Activated naive CD4-positive, alpha-beta T cell treated with anti-CD3 and anti-CD28 coated beads for 36 hours (primary cell): Measurements from ENCODE around the gene ZNRF3. TPM values are rescaled to one million over a fixed set of nuclear protein-coding genes. Genes with fewer than 3 reads are reported as not detected.

Experiments
- CTCF ChIA-PET: fragments of 350-600 bp; sonication (Branson Sonifier 250); formaldehyde crosslinking; loops from one replicate; lab custom pipeline; 2021; ENCODE audit warnings: antibody characterized with exemption; lab: Charles Lee
- DNase-seq: peaks from one replicate; pipeline ENCODE4 v3.0.0-alpha.2; 2020
- H3K27ac Mint-ChIP-seq: one replicate; pipeline ENCODE4 v1.8.0; 2021; ENCODE audit warnings: mild to moderate bottlenecking, mixed read lengths
- H3K27me3 Mint-ChIP-seq: one replicate; pipeline ENCODE4 v1.8.0; 2021; ENCODE audit warnings: low read depth, mixed read lengths
- H3K36me3 Mint-ChIP-seq: one replicate; pipeline ENCODE4 v1.8.0; 2021; ENCODE audit warnings: low read depth, mixed read lengths
- H3K4me1 Mint-ChIP-seq: one replicate; pipeline ENCODE4 v1.8.0; 2021; ENCODE audit warnings: low read depth, mixed read lengths
- H3K4me3 Mint-ChIP-seq: one replicate; pipeline ENCODE4 v1.8.0; 2021; ENCODE audit warnings: mild to moderate bottlenecking, moderate library complexity, mixed read lengths
- H3K9me3 Mint-ChIP-seq: one replicate; pipeline ENCODE4 v1.8.0; 2021; ENCODE audit warnings: mixed read lengths
- intact Hi-C: fragments of 100-400 bp; cut with micrococcal nuclease; formaldehyde crosslinking; loops from one replicate; pipeline ENCODE4 v1.15.1; 2023
- total RNA-seq, 2 experiments: library from RNA; stranded (reverse); gene quantifications; one replicate each; pipeline ENCODE4 v1.2.3, GENCODE V29; 2021

ZNRF3 gene
- total RNA-seq, 2 experiments from 2014 or later: 1.6 to 2.2 TPM

- CTCF ChIA-PET: no interaction called here
- no peak overlapping the region for H3K27ac Mint-ChIP-seq
- no peak for DNase-seq
- H3K27me3 Mint-ChIP-seq: peaks cover 31% of the 10 kb centered on the region
- H3K4me1 Mint-ChIP-seq: no peaks in the 10 kb centered on the region
- no peaks in the 10 kb centered on the region for H3K9me3 Mint-ChIP-seq
- H3K4me3 Mint-ChIP-seq: no peak overlapping the region
- no peaks in the 10 kb centered on the region for H3K36me3 Mint-ChIP-seq
- intact Hi-C loops: no loop called here
Measured at GRCh38 chr22:28969401-28970168, 86.2 kb downstream of the ZNRF3 start.

DNA sequence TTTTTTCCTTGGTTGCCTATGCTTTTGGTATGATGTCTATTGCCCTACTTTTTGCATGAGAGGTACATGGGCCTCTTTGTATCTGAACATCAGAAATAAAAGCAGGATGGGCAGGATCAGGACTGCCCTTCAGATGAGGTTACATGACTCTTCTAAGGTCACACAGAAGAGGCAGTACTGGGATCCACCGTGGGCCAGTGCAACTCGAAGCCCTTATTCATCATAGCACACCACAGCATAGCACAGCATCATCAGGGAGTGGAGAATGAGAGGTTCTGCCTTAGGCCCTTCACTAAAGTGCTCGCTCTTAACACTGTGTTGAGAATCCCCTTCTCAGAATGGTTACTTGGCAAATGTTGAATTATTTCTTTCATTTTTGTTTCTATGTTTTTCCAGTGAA is 90.0 kb downstream of the ZNRF3 start:
- Mint-ChIP-seq H3K9me3 (no peaks in the 10 kb centered on the region), H3K27ac (no peak overlapping the region), H3K4me1 (peaks cover 15% of the 10 kb centered on the region), H3K27me3 (peaks cover 42% of the 10 kb centered on the region), H3K4me3 (no peak overlapping the region), H3K36me3 (no peaks in the 10 kb centered on the region)
- no peak for DNase-seq
- CTCF ChIA-PET: no interaction called here
- intact Hi-C loops: no loop called here

GRCh38 chr22:28977060-28977459 is 93.7 kb downstream of the ZNRF3 start:
- Mint-ChIP-seq H3K4me3 (no peak overlapping the region), H3K27me3 (peaks cover 43% of the 10 kb centered on the region), H3K9me3 (no peaks in the 10 kb centered on the region), H3K27ac (no peak overlapping the region), H3K36me3 (no peaks in the 10 kb centered on the region), H3K4me1 (peaks cover 15% of the 10 kb centered on the region)
- intact Hi-C loops: no loop called here
- CTCF ChIA-PET: no interaction called here
- no peak for DNase-seq

GRCh38 chr22:28977481-28977971 is 94.2 kb downstream of the ZNRF3 start:
- CTCF ChIA-PET: no interaction called here
- H3K4me3 Mint-ChIP-seq: no peak overlapping the region
- peaks cover 43% of the 10 kb centered on the region for H3K27me3 Mint-ChIP-seq
- intact Hi-C loops: no loop called here
- no peaks in the 10 kb centered on the region for H3K36me3 Mint-ChIP-seq
- H3K4me1 Mint-ChIP-seq: peaks cover 15% of the 10 kb centered on the region
- H3K9me3 Mint-ChIP-seq: no peaks in the 10 kb centered on the region
- DNase-seq: no peak
- H3K27ac Mint-ChIP-seq: no peak overlapping the region

DNA sequence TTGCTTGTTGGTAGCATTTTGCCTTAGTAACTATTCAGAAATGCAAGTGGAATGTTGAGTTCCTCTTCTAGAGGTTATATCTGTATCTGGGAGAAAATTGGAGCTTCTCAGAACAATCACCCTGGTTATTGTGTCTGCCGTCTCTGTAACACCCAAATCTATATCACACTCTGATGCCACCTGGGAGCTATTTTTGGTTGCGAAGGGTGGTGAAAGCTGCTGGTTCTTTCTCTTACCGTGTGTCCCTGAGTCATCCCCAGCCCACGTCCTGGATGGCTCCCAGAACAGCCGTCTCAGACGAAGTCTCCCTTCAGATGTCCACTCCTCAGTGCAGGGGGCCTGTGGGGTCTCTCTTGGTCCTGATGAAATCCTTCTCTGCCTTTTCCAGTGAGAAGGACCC is 94.8 kb downstream of the ZNRF3 start:
- Mint-ChIP-seq H3K9me3 (no peaks in the 10 kb centered on the region), H3K27me3 (peaks cover 42% of the 10 kb centered on the region), H3K4me3 (no peak overlapping the region), H3K4me1 (peaks cover 15% of the 10 kb centered on the region), H3K36me3 (no peaks in the 10 kb centered on the region), H3K27ac (no peak overlapping the region)
- CTCF ChIA-PET: no interaction called here
- intact Hi-C loops: no loop called here
- DNase-seq: no peak

GRCh38 chr22:28978863-28979796 is 95.8 kb downstream of the ZNRF3 start:
- H3K27ac Mint-ChIP-seq: no peak overlapping the region
- H3K36me3 Mint-ChIP-seq: no peaks in the 10 kb centered on the region
- CTCF ChIA-PET: no interaction called here
- H3K4me1 Mint-ChIP-seq: peaks cover 15% of the 10 kb centered on the region
- H3K9me3 Mint-ChIP-seq: no peaks in the 10 kb centered on the region
- peaks cover 40% of the 10 kb centered on the region for H3K27me3 Mint-ChIP-seq
- intact Hi-C loops: no loop called here
- no peak overlapping the region for H3K4me3 Mint-ChIP-seq
- no peak for DNase-seq

DNA sequence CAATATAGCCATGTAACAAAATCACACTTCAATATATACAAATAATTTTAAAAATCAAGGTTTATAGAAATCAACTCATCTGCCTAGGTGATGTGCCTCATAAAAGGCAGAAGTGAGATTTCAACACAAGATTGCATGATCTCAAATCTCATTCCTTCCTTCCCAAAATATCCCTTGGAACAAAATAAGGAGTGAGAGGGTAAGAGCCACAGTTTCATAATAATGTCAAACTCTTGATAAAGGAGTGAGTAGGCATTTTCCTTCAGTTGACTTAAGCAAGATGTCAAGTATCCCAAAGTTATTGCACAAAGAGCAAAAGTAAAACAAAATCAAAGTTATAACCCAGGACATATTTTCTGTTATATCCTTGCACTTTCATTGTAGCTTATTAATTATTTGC is 97.0 kb downstream of the ZNRF3 start:
- peaks cover 4% of the 10 kb centered on the region for H3K9me3 Mint-ChIP-seq
- CTCF ChIA-PET: no interaction called here
- H3K4me3 Mint-ChIP-seq: no peak overlapping the region
- DNase-seq: no peak
- H3K36me3 Mint-ChIP-seq: peaks cover 3% of the 10 kb centered on the region
- intact Hi-C loops: no loop called here
- H3K4me1 Mint-ChIP-seq: peaks cover 15% of the 10 kb centered on the region
- peaks cover 37% of the 10 kb centered on the region for H3K27me3 Mint-ChIP-seq
- no peak overlapping the region for H3K27ac Mint-ChIP-seq

DNA sequence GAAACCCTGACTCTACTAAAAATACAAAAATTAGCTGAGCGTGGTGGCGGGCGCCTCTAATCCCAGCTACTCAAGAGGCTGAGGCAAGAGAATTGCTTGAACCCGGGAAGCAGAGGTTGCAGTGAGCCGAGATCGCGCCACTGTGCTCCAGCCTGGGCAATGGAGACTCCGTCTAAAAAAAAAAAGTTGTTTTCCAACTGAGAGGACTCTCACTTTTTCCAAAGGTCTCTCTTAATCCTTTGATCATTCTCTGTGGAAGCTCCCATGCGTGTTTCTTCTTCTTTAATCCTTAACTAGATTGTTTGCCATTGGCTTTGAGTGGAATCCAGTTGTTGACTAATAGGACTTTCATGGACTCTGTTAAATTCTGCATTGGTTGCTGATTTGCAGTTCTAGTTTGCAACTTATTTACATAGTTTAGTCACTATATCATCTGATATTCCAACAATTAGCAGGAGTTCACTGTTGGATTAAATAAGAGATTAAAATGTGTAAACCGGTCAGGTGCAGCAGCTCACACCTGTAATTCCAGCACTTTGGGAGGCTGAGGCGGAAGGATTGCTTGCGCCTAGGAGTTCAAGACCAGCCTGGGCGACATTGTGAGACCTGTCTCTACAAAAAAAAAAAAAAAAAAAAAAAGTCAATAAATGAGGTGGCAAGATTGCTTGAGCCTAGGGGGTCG is 98.6 kb downstream of the ZNRF3 start:
- H3K36me3 Mint-ChIP-seq: peaks cover 3% of the 10 kb centered on the region
- no peak overlapping the region for H3K27ac Mint-ChIP-seq
- peaks cover 9% of the 10 kb centered on the region for H3K4me1 Mint-ChIP-seq
- H3K27me3 Mint-ChIP-seq: peaks cover 28% of the 10 kb centered on the region
- H3K4me3 Mint-ChIP-seq: no peak overlapping the region
- CTCF ChIA-PET: interaction anchor here (0.7 kb wide), 1 partner anchor 97 kb away, joined by 3 read pairs; no protein-coding TSS in a partner anchor
- H3K9me3 Mint-ChIP-seq: peaks cover 7% of the 10 kb centered on the region
- DNase-seq: no peak
- intact Hi-C loops: no loop called here

DNA sequence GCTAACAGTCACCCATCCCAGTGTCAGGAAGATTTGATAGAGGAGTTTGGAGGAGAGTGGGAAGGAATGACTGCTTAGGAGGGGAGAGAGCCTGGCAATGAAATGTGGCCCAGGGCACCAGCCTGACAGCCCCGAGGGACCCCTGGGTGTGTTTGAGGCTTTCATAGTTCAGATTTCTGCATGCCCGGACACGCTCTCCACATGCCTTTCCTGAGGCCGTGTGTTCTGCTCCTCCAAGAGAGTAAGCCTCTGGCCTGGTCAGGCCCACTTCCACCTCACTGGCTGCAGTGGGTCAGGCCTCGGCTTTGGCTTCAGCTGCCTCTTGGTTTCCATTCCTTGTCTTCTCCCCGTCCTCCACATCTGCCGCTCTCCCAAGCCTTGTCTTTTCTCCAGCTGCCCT is 99.8 kb downstream of the ZNRF3 start:
- no peak for DNase-seq
- intact Hi-C loops: no loop called here
- Mint-ChIP-seq H3K4me1 (peaks cover 1% of the 10 kb centered on the region), H3K27me3 (peaks cover 17% of the 10 kb centered on the region), H3K4me3 (no peak overlapping the region), H3K27ac (no peak overlapping the region), H3K36me3 (peaks cover 5% of the 10 kb centered on the region), H3K9me3 (peaks cover 7% of the 10 kb centered on the region)
- CTCF ChIA-PET: no interaction called here

DNA sequence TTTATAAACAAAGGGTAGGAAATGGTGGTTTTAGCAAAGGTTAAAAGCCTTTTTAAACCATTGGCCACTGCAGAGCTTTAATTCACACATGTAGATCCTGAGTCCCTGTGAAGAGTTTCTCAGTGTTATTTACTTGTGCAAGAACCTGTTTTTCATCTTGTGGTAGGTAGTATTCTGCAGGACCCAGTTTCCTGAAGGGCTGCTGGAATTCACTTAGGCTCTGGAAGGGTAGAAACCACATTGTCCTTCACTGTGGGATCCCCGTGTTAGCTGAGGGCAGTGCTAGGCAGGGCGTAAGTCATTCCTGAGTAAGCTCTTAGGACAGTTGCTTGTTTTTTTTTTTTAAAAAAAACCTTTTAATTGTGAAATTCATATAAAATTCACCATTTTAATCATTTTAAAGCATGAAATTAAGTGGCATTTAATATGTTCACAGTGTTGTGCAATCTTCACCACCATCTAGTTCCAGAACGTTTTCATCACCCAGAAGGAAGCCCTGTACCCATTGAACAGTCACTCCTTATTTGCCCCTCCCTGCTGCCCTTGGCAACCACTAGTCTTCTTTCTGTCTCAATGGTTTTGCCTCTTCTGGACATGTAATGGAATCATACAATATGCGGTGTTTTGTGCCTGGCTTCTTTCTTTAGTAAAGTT is 100.5 kb downstream of the ZNRF3 start:
- Mint-ChIP-seq H3K36me3 (peaks cover 5% of the 10 kb centered on the region), H3K4me3 (no peak overlapping the region), H3K9me3 (peaks cover 7% of the 10 kb centered on the region), H3K27me3 (peaks cover 12% of the 10 kb centered on the region), H3K4me1 (peaks cover 3% of the 10 kb centered on the region), H3K27ac (no peak overlapping the region)
- DNase-seq: no peak
- intact Hi-C loops: no loop called here
- CTCF ChIA-PET: no interaction called here

GRCh38 chr22:28984482-28985158 is 101.2 kb downstream of the ZNRF3 start:
- CTCF ChIA-PET: no interaction called here
- Mint-ChIP-seq H3K9me3 (peaks cover 7% of the 10 kb centered on the region), H3K4me1 (peaks cover 8% of the 10 kb centered on the region), H3K36me3 (peaks cover 5% of the 10 kb centered on the region), H3K27me3 (peaks cover 5% of the 10 kb centered on the region), H3K4me3 (no peak overlapping the region), H3K27ac (no peak overlapping the region)
- DNase-seq: no peak
- intact Hi-C loops: no loop called here
